Lower lobe of right lung (tissue), 2 donors: ENCODE data around the gene RNF44. TPM values are rescaled to one million over a fixed set of nuclear protein-coding genes. Genes with fewer than 3 reads are reported as not detected.

Experiments
- ATAC-seq, 2 donors: fragments of 200-7000 bp; cut with Tn5 transposase; one replicate each; pipeline ENCODE4 v1.9.1; 2020 to 2022; ENCODE audit warnings: mild to moderate bottlenecking in 2 of 2, moderate library complexity in 2 of 2
- DNase-seq: peaks from one replicate; pipeline ENCODE4 v3.0.0-alpha.2; 2020
- H3K27ac ChIP-seq: fragments of 200-600 bp; one replicate; pipeline ENCODE4 v1.8.0; 2022
- H3K27me3 ChIP-seq: fragments of 200-600 bp; one replicate; pipeline ENCODE4 v1.8.0; 2022; ENCODE audit warnings: low read depth
- H3K36me3 ChIP-seq: fragments of 200-600 bp; one replicate; pipeline ENCODE4 v1.8.0; 2022; ENCODE audit warnings: mild to moderate bottlenecking
- H3K4me1 ChIP-seq: fragments of 200-600 bp; one replicate; pipeline ENCODE4 v1.8.0; 2022
- H3K4me3 ChIP-seq: fragments of 200-600 bp; one replicate; pipeline ENCODE4 v1.8.0; 2022; ENCODE audit warnings: mild to moderate bottlenecking
- H3K9me3 ChIP-seq: fragments of 200-600 bp; one replicate; pipeline ENCODE4 v1.8.0; 2022
- intact Hi-C: fragments of 100-400 bp; cut with DNase I; formaldehyde crosslinking; loops from one replicate; pipeline ENCODE4 v1.11.0; 2022
- total RNA-seq: library from RNA; stranded (reverse); fragmentation: NEBNext Ultra II Directional; extraction: Animal tissue kit (Norgen Biotek cat#: 25700); gene quantifications from one replicate; pipeline ENCODE4 v1.2.1, GENCODE V29; 2021
- TF ChIP-seq, protein P1 (sequence below): fragments of 200-600 bp; IDR thresholded peaks from one replicate; pipeline ENCODE4 v1.8.0; 2022; ENCODE audit warnings: antibody characterized with exemption, mild to moderate bottlenecking
- donor health status: DM: no; HTN: yes; CAD: no; lungs with severe emphysema.

RNF44 gene
- total RNA-seq, 1 donor from 2014 or later, result 55.1 TPM

DNA sequence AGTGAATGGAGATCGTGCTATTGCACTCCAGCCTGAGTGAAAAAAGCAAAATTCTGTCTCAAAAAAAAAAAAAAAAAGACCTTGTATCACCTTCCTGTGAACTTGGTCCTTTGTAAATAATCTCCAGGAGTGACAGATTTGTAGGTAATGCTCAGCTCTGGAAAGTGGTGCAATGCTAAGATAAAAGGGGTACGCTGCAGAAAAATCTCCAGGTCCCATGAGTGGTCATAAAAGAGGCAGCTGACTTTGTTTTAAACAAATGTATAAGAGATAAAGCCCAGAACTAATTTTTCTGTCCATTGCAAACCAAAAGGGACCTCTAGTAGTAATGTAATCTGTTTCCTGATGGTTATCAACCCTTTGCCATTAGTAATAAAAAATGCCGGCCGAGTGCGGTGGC lies 33.7 kb downstream of the RNF44 start:
- Histone ChIP-seq H3K4me1 (no peaks in the 10 kb centered on the region), H3K27ac (no peak overlapping the region), H3K36me3 (peaks cover 97% of the 10 kb centered on the region), H3K9me3 (no peaks in the 10 kb centered on the region), H3K4me3 (no peak overlapping the region), H3K27me3 (no peaks in the 10 kb centered on the region)
- TF ChIP-seq, protein P1, sequence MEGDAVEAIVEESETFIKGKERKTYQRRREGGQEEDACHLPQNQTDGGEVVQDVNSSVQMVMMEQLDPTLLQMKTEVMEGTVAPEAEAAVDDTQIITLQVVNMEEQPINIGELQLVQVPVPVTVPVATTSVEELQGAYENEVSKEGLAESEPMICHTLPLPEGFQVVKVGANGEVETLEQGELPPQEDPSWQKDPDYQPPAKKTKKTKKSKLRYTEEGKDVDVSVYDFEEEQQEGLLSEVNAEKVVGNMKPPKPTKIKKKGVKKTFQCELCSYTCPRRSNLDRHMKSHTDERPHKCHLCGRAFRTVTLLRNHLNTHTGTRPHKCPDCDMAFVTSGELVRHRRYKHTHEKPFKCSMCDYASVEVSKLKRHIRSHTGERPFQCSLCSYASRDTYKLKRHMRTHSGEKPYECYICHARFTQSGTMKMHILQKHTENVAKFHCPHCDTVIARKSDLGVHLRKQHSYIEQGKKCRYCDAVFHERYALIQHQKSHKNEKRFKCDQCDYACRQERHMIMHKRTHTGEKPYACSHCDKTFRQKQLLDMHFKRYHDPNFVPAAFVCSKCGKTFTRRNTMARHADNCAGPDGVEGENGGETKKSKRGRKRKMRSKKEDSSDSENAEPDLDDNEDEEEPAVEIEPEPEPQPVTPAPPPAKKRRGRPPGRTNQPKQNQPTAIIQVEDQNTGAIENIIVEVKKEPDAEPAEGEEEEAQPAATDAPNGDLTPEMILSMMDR, result no peak
- no peak for DNase-seq
- ATAC-seq, result no peak
- intact Hi-C loops, result no loop called here

DNA sequence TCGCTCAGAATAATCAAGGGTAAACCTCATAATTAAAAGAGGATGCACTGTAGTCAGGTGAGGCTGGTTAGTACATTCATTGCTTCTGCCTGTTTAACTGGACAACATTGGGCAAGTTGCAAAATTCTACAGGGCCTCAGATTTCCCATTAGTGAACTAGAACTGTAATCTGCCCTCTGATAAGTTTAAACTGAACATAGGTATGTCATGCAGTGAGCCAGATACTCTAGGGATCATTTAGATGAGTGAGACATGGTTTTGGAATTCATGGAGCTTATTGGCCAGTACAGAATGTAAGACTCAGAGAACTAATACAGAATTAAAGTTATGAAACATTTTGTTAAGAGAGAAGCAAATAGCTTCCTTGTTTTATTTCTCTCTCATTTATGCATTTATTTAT lies 35.9 kb downstream of the RNF44 start:
- TF ChIP-seq, protein P1, result no peak
- H3K36me3 ChIP-seq, result peaks cover 97% of the 10 kb centered on the region
- H3K4me3 ChIP-seq, result no peak overlapping the region
- H3K27ac ChIP-seq, result no peak overlapping the region
- no peaks in the 10 kb centered on the region for H3K4me1 ChIP-seq
- DNase-seq (no peak), ATAC-seq (no peak)
- H3K27me3 ChIP-seq, result no peaks in the 10 kb centered on the region
- no peaks in the 10 kb centered on the region for H3K9me3 ChIP-seq
- intact Hi-C loops, result no loop called here

DNA sequence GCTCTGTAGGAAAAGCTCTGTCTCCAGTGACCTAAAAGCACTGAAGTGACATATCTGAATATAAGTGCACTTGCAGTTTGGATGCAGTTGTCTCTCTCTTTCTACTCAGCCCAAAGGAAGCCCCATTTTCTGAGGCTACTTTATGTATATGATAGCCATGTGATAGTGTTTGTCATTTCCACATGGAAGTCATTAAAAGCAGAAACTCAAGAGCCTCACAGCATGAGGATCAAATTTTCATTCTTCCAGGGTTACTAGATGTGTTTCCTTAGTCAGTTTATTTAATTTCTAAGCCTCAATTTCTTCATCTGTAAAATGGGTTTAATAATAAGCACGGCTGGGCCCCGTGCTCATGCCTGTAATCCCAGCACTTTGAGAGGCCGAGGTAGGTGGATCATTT lies 36.7 kb downstream of the RNF44 start:
- Histone ChIP-seq H3K27ac (no peak overlapping the region), H3K4me1 (no peaks in the 10 kb centered on the region), H3K9me3 (no peaks in the 10 kb centered on the region), H3K27me3 (no peaks in the 10 kb centered on the region), H3K4me3 (no peak overlapping the region), H3K36me3 (peaks cover 100% of the 10 kb centered on the region)
- intact Hi-C loops, result no loop called here
- ATAC-seq (no peak), DNase-seq (no peak)
- TF ChIP-seq, protein P1, result no peak

DNA sequence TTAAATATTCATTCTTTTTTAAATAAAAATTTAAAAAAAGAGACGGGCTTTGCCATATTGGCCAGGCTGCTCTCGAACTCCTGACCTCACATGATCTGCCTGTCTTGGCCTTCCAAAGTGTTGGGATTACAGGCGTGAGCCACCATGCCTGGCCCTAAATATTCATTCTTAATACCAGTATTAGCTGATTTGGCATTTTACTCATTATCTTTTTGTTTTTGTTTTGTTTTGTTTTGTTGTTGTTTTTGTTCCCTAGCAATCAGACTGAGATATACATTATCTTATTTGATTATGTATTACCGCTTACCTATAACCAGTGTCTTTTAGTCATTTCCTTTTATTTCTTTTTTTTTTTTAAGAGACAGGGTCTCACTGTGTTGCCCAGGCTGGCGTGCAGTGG lies 37.9 kb downstream of the RNF44 start:
- TF ChIP-seq, protein P1, result no peak
- no peaks in the 10 kb centered on the region for H3K9me3 ChIP-seq
- DNase-seq (no peak), ATAC-seq (no peak)
- H3K36me3 ChIP-seq, result peaks cover 100% of the 10 kb centered on the region
- no peak overlapping the region for H3K4me3 ChIP-seq
- H3K4me1 ChIP-seq, result no peaks in the 10 kb centered on the region
- no peaks in the 10 kb centered on the region for H3K27me3 ChIP-seq
- intact Hi-C loops, result no loop called here
- no peak overlapping the region for H3K27ac ChIP-seq

DNA sequence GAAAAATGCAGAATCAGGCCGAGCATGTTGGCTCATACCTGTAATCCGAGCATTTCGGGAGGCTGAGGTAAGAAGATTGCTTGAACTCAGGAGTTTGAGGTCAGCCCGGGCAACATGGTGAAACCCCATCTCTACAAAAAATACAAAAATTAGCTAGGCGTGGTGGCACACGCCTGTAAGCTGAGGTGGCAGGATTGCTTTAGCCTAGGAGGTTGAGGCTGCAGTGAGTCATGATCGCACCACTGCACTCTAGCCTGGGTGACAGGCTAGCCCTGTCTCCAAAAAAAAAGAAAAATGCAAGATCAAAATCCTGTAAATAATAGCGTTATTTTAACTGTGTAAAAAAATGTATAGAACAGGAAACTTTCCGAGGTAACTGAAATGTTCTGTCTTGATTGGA lies 39.4 kb downstream of the RNF44 start:
- no peak overlapping the region for H3K4me3 ChIP-seq
- TF ChIP-seq, protein P1, result no peak
- no peak overlapping the region for H3K27ac ChIP-seq
- DNase-seq, result no peak
- no peaks in the 10 kb centered on the region for H3K4me1 ChIP-seq
- peaks cover 100% of the 10 kb centered on the region for H3K36me3 ChIP-seq
- H3K27me3 ChIP-seq, result no peaks in the 10 kb centered on the region
- H3K9me3 ChIP-seq, result no peaks in the 10 kb centered on the region
- no peak for ATAC-seq
- intact Hi-C loops, result no loop called here

DNA sequence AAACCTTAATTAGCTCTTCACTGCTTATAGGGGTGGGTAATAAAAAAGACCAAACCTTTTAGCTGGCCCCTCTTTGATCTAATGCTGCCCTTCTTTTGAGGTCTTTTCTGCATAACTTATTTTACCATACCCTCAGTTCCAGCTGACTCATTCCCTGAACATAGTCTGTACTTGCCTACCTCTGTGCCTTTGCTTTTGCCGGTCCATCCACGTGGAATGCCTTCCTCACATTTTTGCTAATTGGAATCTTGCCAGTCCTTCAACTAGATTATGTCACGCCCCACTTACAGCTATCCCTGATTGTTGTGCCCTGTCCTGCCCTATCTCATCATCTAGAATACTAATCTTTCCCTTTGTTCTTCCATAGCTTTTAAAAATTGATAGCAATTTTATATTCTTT lies 44.8 kb downstream of the RNF44 start:
- no peak for ATAC-seq

More for the DNA sequence above, 44.8 kb downstream of the RNF44 start:
- peaks cover 90% of the 10 kb centered on the region for H3K36me3 ChIP-seq
- intact Hi-C loops, result no loop called here
- H3K27ac ChIP-seq, result no peak overlapping the region
- H3K4me1 ChIP-seq, result peaks cover 4% of the 10 kb centered on the region
- no peaks in the 10 kb centered on the region for H3K27me3 ChIP-seq
- TF ChIP-seq, protein P1, result no peak
- no peak for DNase-seq
- no peak overlapping the region for H3K4me3 ChIP-seq
- H3K9me3 ChIP-seq, result no peaks in the 10 kb centered on the region
